Naive thymus-derived CD8-positive, alpha-beta T cell (primary cell): ENCODE results near the gene EPHA1. TPM values are rescaled to one million over a fixed set of nuclear protein-coding genes. Genes with fewer than 3 reads are reported as not detected.
A peak's percentile ranks its signal among the peaks of the same experiment; 100 is the strongest.

Experiments
- ATAC-seq, 2 donors: fragments of 150-1000 bp; cut with Tn5 transposase in 1 of 2; sonication (Bioruptor Pico), chemical (Tn5 transposase) in 1 of 2; 1 replicate in 1 of 2; 2 replicates in 1 of 2; pipeline ENCODE4 v1.10.0; 2021; ENCODE audit warnings: mild to moderate bottlenecking in 2 of 2, moderate library complexity in 2 of 2
- POLR2A ChIA-PET: fragments of 350-600 bp; sonication (Branson Sonifier 250); formaldehyde crosslinking; loops from one replicate; lab custom pipeline; 2021; ENCODE audit warnings: antibody characterized with exemption; lab: Charles Lee
- DNase-seq, 10 donors: peaks; one replicate each; pipeline versions ENCODE4 v3.0.0 to v3.0.0-alpha.2; 2020 to 2022
- H3K27ac Mint-ChIP-seq, 10 donors: one replicate each; pipeline ENCODE4 v1.8.0; 2020 to 2022; ENCODE audit warnings: mild to moderate bottlenecking in 10 of 10, mixed read lengths in 10 of 10, moderate library complexity in 4 of 10, inconsistent platforms in 1 of 10
- H3K27me3 Mint-ChIP-seq, 5 donors: one replicate each; pipeline ENCODE4 v1.8.0; 2021 to 2022; ENCODE audit warnings: mixed read lengths in 5 of 5
- H3K36me3 Mint-ChIP-seq, 3 donors: one replicate each; pipeline ENCODE4 v1.8.0; 2020 to 2022; ENCODE audit warnings: mixed read lengths in 3 of 3, mild to moderate bottlenecking in 2 of 3, inconsistent platforms in 1 of 3
- H3K4me1 Mint-ChIP-seq, 4 donors: one replicate each; pipeline ENCODE4 v1.8.0; 2021 to 2022; ENCODE audit warnings: mixed read lengths in 4 of 4
- H3K4me3 Mint-ChIP-seq, 10 donors: one replicate each; pipeline ENCODE4 v1.8.0; 2020 to 2022; ENCODE audit warnings: mild to moderate bottlenecking in 10 of 10, mixed read lengths in 10 of 10, moderate library complexity in 6 of 10, inconsistent platforms in 1 of 10
- H3K9me3 Mint-ChIP-seq, 9 donors: one replicate each; pipeline ENCODE4 v1.8.0; 2020 to 2022; ENCODE audit warnings: mixed read lengths in 9 of 9, mild to moderate bottlenecking in 3 of 9, inconsistent platforms in 1 of 9, moderate library complexity in 1 of 9
- polyA plus RNA-seq, 3 donors: library from polyadenylated mRNA; unstranded; fragments of 300-500 nt; fragmentation: Illumina TruSeq; gene quantifications; one replicate each; pipeline ENCODE4 v1.2.3, GENCODE V29; 2021
- total RNA-seq, 8 experiments: library from RNA in 2 of 8; stranded (reverse) in 2 of 8; gene quantifications; one replicate each; pipeline ENCODE4 v1.2.3 and lab custom pipeline; 2021 to 2026

EPHA1 gene
- total and polyA plus RNA-seq, 5 experiments from 2014 or later, result 10.1 to 44.9 (median 37.1) TPM

- DNase-seq (no peak), ATAC-seq (no peak)
- peak overlapping the region in 6 of 10 donors; percentile 17 to 75 (median 46) for H3K27ac Mint-ChIP-seq
- no peaks in the 10 kb centered on the region for H3K27me3 Mint-ChIP-seq
- H3K4me1 Mint-ChIP-seq, result peaks cover 14 to 49% (median 26%) of the 10 kb centered on the region in 4 donors
- H3K36me3 Mint-ChIP-seq, result peaks cover 0 to 73% (median 0%) of the 10 kb centered on the region in 3 donors
- POLR2A ChIA-PET, result interaction anchor here (0.6 to 11.9 kb wide), 6 partner anchors 7 to 83 kb away, joined by 3 to 91 read pairs (median 8); partner anchors contain the start of gene EPHA1
- no peaks in the 10 kb centered on the region for H3K9me3 Mint-ChIP-seq
- no peak overlapping the region for H3K4me3 Mint-ChIP-seq
Measured at GRCh38 chr7:143391462-143392404, 16.9 kb downstream of the EPHA1 start.

GRCh38 chr7:143390773-143391317 is 17.8 kb downstream of the EPHA1 start:
- Mint-ChIP-seq H3K36me3 (peaks cover 0 to 66% (median 0%) of the 10 kb centered on the region in 3 donors), H3K27ac (peak overlapping the region in 7 of 10 donors; percentile 15 to 89 (median 50)), H3K4me1 (peaks cover 13 to 45% (median 26%) of the 10 kb centered on the region in 4 donors), H3K27me3 (no peaks in the 10 kb centered on the region), H3K4me3 (no peak overlapping the region), H3K9me3 (no peaks in the 10 kb centered on the region)
- POLR2A ChIA-PET, result interaction anchor here (0.6 to 11.9 kb wide), 5 partner anchors 9 to 28 kb away, joined by 3 to 91 read pairs (median 5); partner anchors contain the start of gene EPHA1
- no peak for ATAC-seq
- no peak for DNase-seq

GRCh38 chr7:143390104-143390772 is 18.4 kb downstream of the EPHA1 start:
- H3K9me3 Mint-ChIP-seq, result no peaks in the 10 kb centered on the region
- no peaks in the 10 kb centered on the region for H3K27me3 Mint-ChIP-seq
- H3K27ac Mint-ChIP-seq, result peak overlapping the region in 9 of 10 donors; percentile 15 to 92 (median 85)
- H3K36me3 Mint-ChIP-seq, result peaks cover 0 to 60% (median 0%) of the 10 kb centered on the region in 3 donors
- ATAC-seq, result no peak
- no peak for DNase-seq
- H3K4me1 Mint-ChIP-seq, result peaks cover 11 to 39% (median 23%) of the 10 kb centered on the region in 4 donors
- peak overlapping the region in 1 of 10 donors; percentile 56 for H3K4me3 Mint-ChIP-seq
- POLR2A ChIA-PET, result interaction anchor here (0.6 to 11.9 kb wide), 6 partner anchors 8 to 35 kb away, joined by 3 to 91 read pairs (median 4); partner anchors contain the start of gene EPHA1

- POLR2A ChIA-PET, result interaction anchor here (1.0 to 11.9 kb wide), 4 partner anchors 10 to 34 kb away, joined by 3 to 91 read pairs (median 14); partner anchors contain the start of gene EPHA1
- no peak for ATAC-seq
- H3K4me3 Mint-ChIP-seq, result no peak overlapping the region
- H3K27ac Mint-ChIP-seq, result peak overlapping the region in 9 of 10 donors; percentile 60 to 92 (median 87)
- no peaks in the 10 kb centered on the region for H3K27me3 Mint-ChIP-seq
- peaks cover 7 to 32% (median 18%) of the 10 kb centered on the region in 4 donors for H3K4me1 Mint-ChIP-seq
- no peak for DNase-seq
- H3K9me3 Mint-ChIP-seq, result no peaks in the 10 kb centered on the region
- peaks cover 0 to 56% (median 0%) of the 10 kb centered on the region in 3 donors for H3K36me3 Mint-ChIP-seq
Measured at GRCh38 chr7:143389316-143390103, 19.1 kb downstream of the EPHA1 start.

- Mint-ChIP-seq H3K27ac (peak overlapping the region in 7 of 10 donors; percentile 14 to 87 (median 49)), H3K9me3 (no peaks in the 10 kb centered on the region), H3K36me3 (peaks cover 0 to 51% (median 0%) of the 10 kb centered on the region in 3 donors), H3K4me3 (peak overlapping the region in 1 of 10 donors; percentile 13), H3K4me1 (peaks cover 5 to 28% (median 14%) of the 10 kb centered on the region in 4 donors), H3K27me3 (no peaks in the 10 kb centered on the region)
- ATAC-seq, result no peak
- DNase-seq, result no peak
- POLR2A ChIA-PET, result interaction anchor here (0.8 to 11.9 kb wide), 5 partner anchors 9 to 109 kb away, joined by 3 to 91 read pairs (median 9); partner anchors contain the start of gene EPHA1
Measured at GRCh38 chr7:143388491-143389101, 20.1 kb downstream of the EPHA1 start.

- Mint-ChIP-seq H3K27me3 (no peaks in the 10 kb centered on the region), H3K27ac (peak overlapping the region in 9 of 10 donors; percentile 14 to 85 (median 64)), H3K4me1 (peaks cover 6 to 27% (median 15%) of the 10 kb centered on the region in 4 donors), H3K9me3 (no peaks in the 10 kb centered on the region), H3K4me3 (peak overlapping the region in 1 of 10 donors; percentile 13), H3K36me3 (peaks cover 0 to 47% (median 0%) of the 10 kb centered on the region in 3 donors)
- DNase-seq, result no peak
- no peak for ATAC-seq
- POLR2A ChIA-PET, result interaction anchor here (0.8 to 11.9 kb wide), 5 partner anchors 8 to 108 kb away, joined by 3 to 91 read pairs (median 9); partner anchors contain the start of gene EPHA1
Measured at GRCh38 chr7:143388051-143388450, 20.6 kb downstream of the EPHA1 start.

- POLR2A ChIA-PET, result interaction anchor here (0.8 to 11.9 kb wide), 5 partner anchors 8 to 107 kb away, joined by 3 to 91 read pairs (median 9); partner anchors contain the start of gene EPHA1
- H3K36me3 Mint-ChIP-seq, result peaks cover 0 to 47% (median 0%) of the 10 kb centered on the region in 3 donors
Measured at GRCh38 chr7:143387156-143387975, 21.3 kb downstream of the EPHA1 start.

GRCh38 chr7:143385891-143386781 is 22.5 kb downstream of the EPHA1 start:
- POLR2A ChIA-PET, result interaction anchor here (1.0 to 3.6 kb wide), 6 partner anchors 9 to 30 kb away, joined by 3 to 23 read pairs (median 10); partner anchors contain the start of gene EPHA1
- no peaks in the 10 kb centered on the region for H3K27me3 Mint-ChIP-seq
- H3K36me3 Mint-ChIP-seq, result peaks cover 0 to 35% (median 0%) of the 10 kb centered on the region in 3 donors
- no peaks in the 10 kb centered on the region for H3K9me3 Mint-ChIP-seq
- ATAC-seq, result peak; percentile 42 to 58
- H3K4me3 Mint-ChIP-seq, result no peak overlapping the region
- peak in 7 of 10 donors; percentile 26 to 66 (median 57) for DNase-seq
- no peak overlapping the region for H3K27ac Mint-ChIP-seq
- peaks cover 9 to 26% (median 18%) of the 10 kb centered on the region in 4 donors for H3K4me1 Mint-ChIP-seq

More at GRCh38 chr7:143387156-143387975, 21.3 kb downstream of the EPHA1 start:
- Mint-ChIP-seq H3K4me3 (no peak overlapping the region), H3K27ac (peak overlapping the region in 8 of 10 donors; percentile 53 to 85 (median 68)), H3K9me3 (no peaks in the 10 kb centered on the region), H3K27me3 (no peaks in the 10 kb centered on the region), H3K4me1 (peaks cover 9 to 26% (median 18%) of the 10 kb centered on the region in 4 donors)
- DNase-seq (no peak), ATAC-seq (no peak)
